ENCODE data around the gene MMP24OS. TPM values are rescaled to one million over a fixed set of nuclear protein-coding genes. Genes with fewer than 3 reads are reported as not detected.

Gene MMP24OS
- total and polyA plus RNA-seq, 2 of the 4 experiments (the other 2 are of a cell fraction), result 5.9 to 64.9 TPM

- TF ChIP-seq CTCF (conservative IDR thresholded peaks at IDR 0.05; ENCODE audit: low read depth, low read length) (peak; percentile 34; the same call in 1 of the 2 replicates), MXI1 (IDR thresholded peaks at IDR 0.05; ENCODE audit: borderline replicate concordance, low read depth, low read length) (0 out of 2 replicates have a peak, but pooled peaks have one; percentile 6), CHD1 (IDR thresholded peaks at IDR 0.05; ENCODE audit: low read depth, low read length) (no peak), MAFK (IDR thresholded peaks at IDR 0.05; ENCODE audit: low read depth, low read length) (no peak), CEBPB (IDR thresholded peaks at IDR 0.05; ENCODE audit: low read depth, low read length) (no peak), NFE2L2 (IDR thresholded peaks at IDR 0.05; ENCODE audit: low read depth, low read length) (no peak)
Measured at GRCh38 chr20:35277531-35278395, at the start of gene MMP24OS (continued).
